HUDEP-2 (cell line): ENCODE data around the gene HLX.
A peak's percentile ranks its signal among the peaks of the same experiment; 100 is the strongest.

ENCODE experiments used
- DNase-seq, 76 experiments: peaks; one replicate each; lab custom pipeline; 2025; ENCODE audit not compliant: unreplicated experiment in 76 of 76; lab: John Stamatoyannopoulos, UW

HLX gene

DNA sequence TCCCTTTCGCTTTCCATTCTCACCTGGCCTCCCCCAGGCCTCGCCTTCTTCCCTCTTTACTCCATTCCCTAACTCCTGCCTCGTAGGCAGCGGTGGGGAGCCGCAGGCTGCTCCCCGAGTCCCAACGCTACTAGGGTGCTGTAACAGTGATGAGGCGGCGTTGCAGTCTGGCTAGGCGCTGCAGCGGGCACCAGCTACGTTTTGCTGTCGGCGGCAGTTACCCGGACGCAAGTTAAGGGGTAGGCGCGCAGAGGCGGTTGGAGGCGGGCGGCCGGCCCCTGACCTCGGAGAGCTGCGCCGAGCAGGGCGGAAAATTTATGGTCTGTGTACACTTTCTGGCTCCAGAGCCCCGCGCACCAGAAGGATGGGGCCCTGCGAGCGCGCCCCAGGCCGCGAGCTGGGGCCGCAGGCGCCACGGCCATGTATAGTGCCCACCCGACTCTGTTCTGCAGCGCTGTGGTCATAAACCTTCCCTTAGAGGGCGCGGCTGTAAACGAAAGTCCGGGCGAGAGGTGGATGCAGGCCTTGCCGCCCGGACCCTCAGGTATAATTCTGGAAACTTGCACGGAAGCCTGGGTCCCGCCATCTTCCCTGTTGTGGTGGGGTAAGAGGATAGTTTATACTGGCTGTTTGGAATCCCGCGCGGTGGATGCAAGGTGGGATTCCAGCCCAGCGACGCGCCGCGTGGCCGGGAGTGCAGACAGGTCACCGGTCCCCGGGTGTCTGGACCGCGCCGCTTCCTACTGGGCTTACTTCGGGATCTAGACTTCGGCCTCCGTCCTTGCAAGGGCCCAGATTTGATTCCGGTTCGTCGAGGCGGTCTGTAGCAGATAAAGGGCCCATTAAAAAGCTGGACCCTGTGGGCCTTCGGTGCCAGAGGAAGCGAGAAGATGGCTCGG is 15.0 kb downstream of the HLX start:
- no peak for DNase-seq

DNA sequence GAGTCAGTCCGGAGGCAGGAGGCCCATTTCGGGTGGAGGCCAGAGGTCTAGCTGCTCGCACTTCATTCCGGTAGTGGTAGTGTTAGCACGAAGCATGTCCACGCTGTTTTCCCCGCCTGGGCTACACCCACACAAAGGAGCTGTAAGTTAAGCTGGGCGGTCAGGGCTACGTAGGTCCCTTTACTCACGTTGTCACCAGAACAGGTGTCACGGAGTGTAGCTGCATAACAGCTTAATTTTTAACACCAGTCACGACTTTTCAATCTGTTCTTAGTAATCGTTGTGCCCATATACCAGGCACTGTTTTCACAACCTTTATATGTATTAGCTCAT is 15.6 kb downstream of the HLX start:
- no peak for DNase-seq

DNA sequence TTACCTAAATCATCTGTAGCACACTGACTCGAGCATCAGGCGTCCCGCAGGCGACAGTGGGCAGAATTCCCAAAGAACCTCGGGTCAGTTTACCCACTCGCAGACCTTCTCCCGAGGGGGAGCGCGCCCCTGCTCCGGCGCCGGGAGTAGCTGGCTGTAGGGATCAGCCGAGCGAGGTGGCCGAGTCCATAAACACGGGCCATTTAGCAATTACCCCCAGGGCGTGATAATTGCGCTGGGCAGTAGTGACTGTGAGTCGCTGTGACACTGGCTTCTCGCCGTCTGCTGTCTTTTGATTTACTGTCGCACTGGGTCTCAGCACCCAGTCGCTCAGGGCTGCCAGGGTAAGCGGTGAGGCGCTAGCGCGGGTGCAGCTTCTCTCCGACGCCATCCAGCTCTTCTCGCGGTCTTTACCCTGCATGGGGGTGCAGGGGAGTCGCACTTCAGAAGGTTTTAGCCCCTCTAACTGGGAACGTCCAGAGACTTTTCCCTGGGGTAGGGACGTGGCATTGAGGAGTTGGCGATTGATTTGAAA is 16.2 kb downstream of the HLX start:
- DNase-seq: no peak

DNA sequence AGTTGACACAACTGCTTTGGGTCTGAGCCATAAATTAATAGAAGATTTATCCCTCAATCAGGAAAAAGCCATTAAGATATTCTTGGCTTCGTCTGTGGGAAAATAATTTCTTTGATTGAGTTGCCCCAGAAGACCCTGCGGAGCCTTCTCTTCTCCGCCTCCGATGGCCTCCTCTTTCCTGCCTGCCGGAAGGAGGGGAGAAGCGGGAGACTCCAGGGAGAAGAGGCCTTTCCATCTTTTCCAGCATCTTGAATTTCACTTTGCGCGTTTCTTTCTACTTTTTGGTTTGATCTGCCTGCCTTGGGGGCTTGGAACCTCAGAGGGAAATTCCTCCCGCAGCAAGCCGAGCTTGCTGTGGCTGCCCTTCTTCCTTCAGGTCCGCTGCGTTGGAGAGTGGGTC is 16.8 kb downstream of the HLX start:
- no peak for DNase-seq

DNA sequence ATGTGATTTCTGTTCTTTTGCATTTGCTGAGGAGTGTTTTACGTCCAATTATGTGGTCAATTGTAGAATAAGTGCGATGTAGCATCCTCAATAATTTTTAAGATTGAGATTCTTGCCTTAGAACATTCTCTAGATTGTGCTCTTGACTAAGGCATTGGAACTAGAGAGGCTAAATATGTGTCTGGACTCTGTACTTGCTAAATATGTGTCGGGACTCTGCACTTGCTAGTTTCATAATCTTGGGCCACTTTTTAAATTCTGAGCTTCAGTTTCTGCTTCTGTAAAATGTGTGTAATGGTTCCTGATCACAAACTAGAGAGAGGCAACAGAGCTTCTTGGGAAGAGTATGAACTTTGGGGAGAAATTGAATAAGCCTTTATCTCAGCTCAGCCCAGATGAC is 21.6 kb downstream of the HLX start:
- DNase-seq: no peak

DNA sequence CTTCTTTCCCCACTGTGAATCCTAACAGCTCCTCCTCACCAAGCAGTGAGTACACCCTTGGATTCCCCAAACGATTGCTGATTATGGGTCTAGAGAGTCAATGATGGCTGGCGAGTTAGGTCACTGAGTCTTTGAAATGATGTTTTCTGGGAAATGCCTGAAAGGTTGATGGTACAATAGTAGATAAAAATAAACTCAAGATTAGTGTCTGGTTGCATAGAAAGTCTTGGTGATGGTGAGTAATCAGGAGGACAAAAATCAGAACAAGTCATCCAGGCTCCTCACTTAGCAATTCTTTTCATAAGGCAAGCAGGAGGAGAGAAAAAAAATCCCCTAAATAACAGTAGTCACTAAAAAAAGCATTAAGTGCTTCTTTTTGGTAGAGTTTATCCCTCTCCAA is 22.6 kb downstream of the HLX start:
- DNase-seq: no peak

DNA sequence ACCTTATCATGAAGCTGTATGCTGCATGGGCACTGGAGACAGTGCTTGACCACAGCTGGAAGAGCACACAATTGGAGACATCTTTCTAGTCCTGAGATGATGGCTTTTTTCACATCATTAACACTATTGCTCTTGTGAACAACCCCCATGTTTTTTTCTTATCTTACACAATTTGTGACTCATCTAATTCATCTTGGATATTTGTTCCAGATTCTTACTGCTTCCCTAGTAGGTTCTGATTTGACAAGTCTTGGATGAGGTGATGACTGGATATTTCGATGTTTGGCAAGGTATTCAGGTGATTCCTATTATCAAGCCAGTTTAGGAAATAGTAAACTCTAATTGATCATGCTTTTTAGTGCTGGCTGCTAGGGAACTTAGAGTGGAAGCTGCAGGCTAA is 23.7 kb downstream of the HLX start:
- DNase-seq: no peak

DNA sequence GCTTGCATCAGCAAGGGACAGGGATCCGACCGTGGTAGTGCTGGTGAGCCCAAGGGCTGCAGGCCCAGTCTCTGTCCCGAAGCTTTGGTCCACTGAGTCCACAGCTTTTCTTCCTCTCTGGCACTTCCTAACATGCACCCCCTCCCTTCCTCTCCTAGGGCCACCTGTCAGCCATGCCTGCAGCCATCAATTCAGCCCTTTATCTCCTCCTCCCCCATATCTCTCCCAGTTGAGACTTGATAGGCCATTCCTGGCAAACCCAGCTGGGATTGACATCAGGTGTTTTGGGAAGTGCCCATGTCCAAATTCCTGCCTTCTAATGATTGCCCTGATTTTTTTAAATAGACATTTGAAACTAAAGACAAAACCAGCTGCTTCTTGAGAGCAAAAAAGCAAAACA is 25.6 kb downstream of the HLX start:
- no peak for DNase-seq

DNA sequence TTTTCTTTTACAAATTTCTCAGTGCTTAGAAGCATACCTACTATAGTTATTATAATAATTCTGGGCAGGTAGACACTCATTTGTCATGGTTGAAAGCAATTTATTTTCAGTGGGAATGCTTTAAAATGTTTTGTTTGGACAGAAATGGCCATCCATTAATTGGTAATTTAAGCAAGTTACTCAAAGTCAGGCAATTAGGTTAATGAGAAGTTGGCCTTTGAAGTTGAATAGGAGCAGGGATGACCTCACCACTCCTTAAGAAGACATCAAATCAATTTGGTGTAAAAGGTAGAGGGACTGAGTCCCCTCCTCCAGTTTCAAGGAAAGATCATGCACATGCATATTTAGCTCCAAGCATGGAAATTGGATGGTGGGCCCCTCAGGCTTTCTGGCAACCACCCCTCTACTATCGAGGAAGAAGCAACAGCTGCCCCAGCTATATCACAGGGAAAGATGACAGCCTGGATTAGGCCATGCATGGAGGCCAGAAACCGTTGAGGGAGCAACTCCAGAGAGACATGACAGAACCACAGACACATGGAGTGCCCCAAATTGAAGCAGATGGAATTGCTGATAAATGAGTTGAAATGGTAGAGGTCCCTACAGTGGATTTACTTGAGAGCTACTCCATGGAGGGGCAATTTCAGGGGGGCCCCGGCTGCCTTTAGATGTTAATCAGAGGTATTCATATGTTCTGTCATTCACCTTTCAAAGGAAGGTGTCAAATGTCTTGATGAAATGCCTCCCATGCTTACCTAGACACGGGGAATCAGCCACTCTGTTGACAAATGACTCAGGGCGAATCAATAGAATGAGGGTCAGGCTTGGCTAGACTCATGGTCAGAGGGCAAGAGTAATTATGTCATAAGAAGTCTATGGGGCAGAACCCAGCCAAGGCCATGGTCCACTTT is 26.7 kb downstream of the HLX start:
- no peak for DNase-seq

DNA sequence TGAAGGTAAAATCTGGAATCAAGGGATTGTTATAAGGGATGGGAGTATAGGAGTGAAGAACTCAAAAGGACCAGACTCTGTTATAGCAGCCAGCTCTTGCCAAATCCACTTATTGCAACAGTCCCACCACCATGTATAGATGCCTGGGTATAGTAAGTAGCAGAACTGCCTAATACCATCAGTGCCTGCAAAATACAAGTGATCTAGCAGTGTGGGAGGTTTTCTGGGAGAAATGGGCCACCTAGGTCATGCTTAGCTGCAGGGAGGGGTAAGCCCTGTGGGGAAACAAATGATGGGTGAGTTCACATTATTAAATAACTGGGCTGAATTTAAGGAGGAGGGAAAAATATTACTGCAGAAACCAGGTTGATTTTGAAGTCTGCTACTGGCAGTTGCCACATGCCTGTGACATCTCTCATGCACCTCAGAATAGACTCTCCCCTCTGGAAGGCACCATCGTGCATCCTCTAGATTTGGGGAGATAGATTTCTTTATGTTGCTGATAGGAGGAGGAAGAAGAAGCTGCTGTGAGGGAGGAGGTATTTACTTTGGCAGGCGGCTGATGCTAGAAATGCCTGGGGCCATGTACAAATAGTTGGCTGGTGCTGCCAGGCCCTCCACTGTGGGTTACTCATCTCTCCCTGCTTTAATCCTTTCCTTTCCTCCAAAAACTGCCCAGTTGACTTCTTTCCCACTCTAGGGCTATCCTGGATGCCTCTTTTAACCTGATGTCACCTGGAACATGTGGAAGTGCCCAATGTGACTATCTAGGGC is 27.5 kb downstream of the HLX start:
- no peak for DNase-seq

DNA sequence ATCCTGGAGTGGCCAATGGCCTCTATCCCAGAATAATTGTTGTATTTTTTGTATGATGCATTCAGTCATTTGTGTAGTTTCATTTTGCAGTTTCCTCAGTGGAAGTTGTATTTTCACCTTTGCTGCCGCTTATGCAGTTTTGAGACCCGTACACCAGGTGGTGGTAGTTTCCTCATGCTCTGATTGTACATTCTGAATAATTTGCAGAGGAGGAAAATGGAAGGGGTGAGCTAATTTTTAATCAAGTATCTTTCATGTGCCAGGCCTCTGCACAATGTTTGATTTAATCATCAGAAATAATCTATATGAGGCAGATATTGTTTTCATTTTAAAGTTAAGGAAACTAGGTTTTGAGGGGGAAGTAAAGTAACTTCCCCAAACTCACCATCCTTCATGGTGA is 29.5 kb downstream of the HLX start:
- peak in 3 of 76 experiments; percentile 4 to 18 (median 9) for DNase-seq

DNA sequence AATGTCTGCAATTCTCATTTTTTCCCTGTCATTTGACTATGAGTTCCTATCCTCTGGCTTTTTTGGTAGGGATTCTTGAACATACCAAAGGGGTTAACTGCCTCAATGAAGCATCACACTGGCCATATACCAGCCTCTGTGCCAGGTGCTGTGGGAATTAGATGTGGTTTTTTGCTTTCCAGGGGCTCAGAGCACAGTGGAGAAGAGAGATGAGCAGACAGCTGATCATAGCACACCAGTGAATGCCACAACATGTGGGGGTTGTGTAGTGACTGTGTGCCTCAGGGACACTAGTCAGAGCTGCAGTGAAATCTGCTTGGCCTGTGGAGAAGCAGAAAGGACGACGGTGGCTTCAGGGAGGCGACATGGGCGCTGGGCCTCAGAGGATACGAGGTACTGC is 30.8 kb downstream of the HLX start:
- DNase-seq: no peak

DNA sequence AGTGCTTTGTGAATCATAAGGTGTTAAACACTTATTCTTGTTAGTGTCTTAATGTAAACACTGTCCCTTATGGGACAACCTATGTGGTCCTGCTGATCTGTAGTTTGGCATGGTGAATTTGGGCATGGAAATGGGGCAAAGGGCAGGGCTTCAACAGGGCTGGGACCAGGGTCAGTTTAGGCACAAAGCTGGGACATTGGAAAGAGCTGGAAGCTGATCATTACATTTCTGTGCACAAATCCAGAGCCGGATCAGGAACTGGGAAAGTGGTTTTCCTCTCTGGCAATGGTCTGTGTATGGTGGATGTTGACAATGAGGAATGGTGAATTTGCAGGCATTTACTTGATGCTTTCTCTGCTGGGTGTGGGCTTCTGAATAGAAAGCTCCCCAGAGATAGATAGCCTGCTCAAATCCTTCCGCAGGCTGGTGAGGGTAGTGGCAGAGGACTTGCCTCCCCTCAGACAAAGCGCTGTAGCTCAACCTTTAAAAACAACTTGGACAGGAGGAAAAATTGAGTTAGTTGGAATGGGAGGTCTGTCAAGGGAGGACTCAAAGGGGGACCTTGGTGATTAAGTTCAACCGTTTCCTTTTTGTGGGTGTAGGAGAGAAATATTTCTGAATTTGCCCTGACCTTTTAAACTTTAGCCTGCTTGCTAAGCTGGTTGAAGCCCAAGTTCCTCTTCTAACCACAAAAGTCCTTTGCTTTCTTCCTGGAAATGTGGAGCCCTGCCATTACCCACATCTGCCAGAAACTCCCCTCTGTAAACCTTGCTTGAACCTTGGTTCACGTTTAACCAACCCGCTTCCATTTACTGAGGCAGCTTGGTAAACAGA is 35.3 kb downstream of the HLX start:
- no peak for DNase-seq

DNA sequence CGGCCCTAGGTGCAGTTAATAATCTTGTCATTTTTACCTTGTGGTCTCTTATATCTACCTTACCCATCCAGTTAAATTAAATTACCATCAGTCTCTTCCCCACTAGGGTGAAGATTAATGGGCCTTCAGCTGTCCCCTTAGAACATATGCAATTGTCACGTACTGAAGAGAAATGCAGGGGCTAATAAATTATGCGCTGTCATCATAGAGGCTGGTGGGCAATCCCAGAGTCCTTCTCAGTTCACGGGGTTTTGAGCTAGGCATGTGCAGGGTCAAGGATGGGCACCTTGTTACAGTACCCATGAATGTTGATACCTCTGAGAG is 35.8 kb downstream of the HLX start:
- no peak for DNase-seq

DNA sequence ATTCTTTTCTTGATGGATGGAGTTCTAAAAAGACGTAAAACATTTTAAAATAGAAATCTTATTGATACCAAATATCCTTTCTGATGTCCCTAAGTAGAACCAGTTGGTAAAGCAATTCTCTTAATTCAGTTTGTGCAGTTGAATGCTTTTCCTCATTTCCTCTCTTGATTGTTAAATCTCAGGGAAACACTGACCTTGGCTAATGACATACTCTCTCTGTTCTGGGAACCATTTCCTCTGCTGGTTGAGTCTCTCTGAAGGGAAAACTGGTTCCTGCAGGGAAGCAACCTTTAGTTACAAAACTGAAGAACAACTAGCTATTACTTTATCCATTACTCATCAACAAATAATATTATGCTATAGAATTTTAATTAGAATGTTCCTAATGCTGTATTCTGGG is 36.7 kb downstream of the HLX start:
- DNase-seq: no peak

DNA sequence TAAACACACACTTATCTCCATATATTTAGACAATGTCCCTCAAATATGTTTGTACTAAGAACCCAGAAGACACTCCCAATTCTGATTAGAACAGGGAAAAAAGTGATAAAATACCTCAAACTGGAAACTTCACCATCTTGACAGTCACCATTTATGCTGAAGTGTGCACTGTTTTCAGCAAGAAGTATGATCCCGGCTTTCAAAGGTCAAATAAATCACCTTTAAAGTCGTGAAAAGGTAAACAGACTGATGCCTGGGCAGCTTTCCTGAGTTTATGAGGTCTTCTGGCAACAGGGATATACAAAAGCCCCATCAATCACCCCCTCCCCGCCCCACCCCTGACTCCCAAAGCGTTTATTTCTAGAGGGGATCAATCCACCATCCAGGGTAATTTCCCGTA is 37.9 kb downstream of the HLX start:
- no peak for DNase-seq

DNA sequence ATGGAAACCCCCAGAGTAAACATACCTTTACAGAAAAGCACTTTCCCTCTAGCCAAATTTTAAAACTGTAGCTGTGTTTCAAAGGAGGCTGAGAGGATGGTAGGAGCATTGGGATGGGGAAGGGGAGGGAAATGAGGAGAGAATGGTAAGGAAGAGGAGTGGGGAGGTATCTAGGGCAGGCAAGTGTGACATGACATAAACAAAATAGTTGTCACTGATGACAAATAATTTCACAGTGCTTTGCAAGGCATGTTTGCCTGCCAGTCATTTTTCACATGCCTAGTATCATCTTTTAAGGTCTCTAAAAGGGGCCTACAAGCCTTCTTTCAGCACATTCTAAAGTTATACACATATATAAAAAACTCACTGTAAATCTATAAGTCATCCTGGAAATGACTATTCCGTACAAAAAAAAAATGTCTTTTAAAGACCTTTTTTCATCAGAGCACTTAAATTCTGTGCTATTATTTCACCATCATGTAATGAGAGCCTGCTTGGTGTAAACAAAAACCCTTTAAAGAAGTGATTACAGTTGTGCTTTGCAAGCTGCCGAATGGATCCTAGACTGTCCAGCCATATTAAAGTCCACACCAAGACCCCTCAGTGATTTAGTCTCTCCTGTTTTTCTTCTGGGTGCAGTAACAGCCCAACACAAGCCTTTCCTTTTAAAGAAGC is 38.4 kb downstream of the HLX start:
- DNase-seq: no peak

DNA sequence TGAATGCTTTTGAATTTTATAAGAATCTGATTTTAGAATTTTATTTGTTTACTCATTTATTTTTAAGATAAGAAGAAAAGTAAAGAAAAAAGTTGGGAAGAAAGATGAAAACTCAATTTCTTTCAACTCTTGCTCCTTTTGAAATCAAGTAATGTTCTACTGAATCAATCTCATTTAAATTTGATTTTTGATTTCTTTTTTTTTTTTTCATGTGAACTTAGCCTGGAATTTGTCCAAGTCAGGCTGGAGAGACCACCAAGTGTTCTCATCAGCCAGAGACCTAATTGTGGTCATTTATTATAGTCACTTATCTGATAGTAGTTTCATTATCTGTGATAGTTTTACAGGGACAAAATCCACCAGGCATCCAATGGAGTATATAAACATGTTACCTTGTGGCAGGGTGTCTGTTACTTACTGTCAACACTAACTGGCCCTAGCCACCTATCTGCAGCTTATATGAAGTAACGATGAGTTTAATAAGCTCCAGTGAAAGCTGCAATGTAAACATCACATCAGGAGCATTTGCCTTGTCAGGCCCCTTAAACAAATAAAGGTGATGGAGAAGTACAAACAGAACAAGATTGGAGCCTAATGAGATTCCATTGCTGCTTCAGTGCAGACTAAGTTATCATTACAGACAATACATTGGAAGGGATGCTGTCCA is 39.2 kb downstream of the HLX start:
- no peak for DNase-seq

DNA sequence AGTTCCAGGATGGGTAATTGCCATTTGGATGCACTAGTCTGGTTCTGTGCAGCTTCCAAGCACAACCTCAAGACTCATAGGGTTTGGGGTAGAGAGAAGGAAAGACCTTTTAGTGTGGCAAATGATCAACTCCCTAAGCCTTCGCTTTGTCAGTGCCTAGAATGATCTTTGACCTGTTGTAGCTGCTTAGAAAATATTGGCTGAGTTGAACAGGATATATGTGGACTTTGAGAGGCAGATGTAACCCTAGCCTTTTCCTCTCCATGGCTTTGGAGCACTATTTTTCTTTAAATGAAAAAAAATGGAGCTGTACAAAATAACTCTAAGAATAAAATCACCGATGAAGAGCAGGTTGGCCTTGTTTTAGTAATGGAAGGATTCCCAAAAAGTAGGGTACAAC is 41.7 kb downstream of the HLX start:
- no peak for DNase-seq
